Measurements from ENCODE around the gene TEX264.
"Not testable (repeated sequence)": the region's sequence is repeated elsewhere in the genome, so short reads cannot be mapped to it uniquely, and the experiment has no call there.

Gene TEX264

GRCh38 chr3:51670823-51671733 lies at the start of gene TEX264:
TSS of gene TEX264 (plus strand) at chr3:51671252. CDS start at chr3:51674305, 3,053 bp downstream.
- FAIRE-seq: peak; percentile 85

GRCh38 chr3:51622413-51622812 lies 48.6 kb upstream of the TEX264 start:
- no peak for DNase-seq (ENCODE audit: insufficient read length, low spot score)
- no peak for FAIRE-seq

More at GRCh38 chr3:51670823-51671733, at the start of gene TEX264:
- peak; percentile 92 for DNase-seq (ENCODE audit: insufficient read length, low spot score)

- no peak for DNase-seq (ENCODE audit: insufficient read length, low spot score)
Observed at GRCh38 chr3:51622868-51623267, 48.2 kb upstream of the TEX264 start.

GRCh38 chr3:51630513-51630912 lies 40.5 kb upstream of the TEX264 start:
- FAIRE-seq (no peak), DNase-seq (ENCODE audit: insufficient read length, low spot score) (no peak)

More at GRCh38 chr3:51622868-51623267, 48.2 kb upstream of the TEX264 start:
- FAIRE-seq: no peak

- FAIRE-seq: no peak
Observed at GRCh38 chr3:51637144-51637940, 33.7 kb upstream of the TEX264 start.

GRCh38 chr3:51637941-51638471 lies 33.0 kb upstream of the TEX264 start:
- FAIRE-seq (peak; percentile 80), DNase-seq (ENCODE audit: insufficient read length, low spot score) (peak; percentile 45)

More at GRCh38 chr3:51637144-51637940, 33.7 kb upstream of the TEX264 start:
- no peak for DNase-seq (ENCODE audit: insufficient read length, low spot score)

- DNase-seq (ENCODE audit: insufficient read length, low spot score) (no peak), FAIRE-seq (no peak)
Observed at GRCh38 chr3:51642462-51642861, 28.6 kb upstream of the TEX264 start.

- FAIRE-seq (no peak), DNase-seq (ENCODE audit: insufficient read length, low spot score) (no peak)
Observed at GRCh38 chr3:51646091-51646490, 25.0 kb upstream of the TEX264 start.

GRCh38 chr3:51652103-51652502 lies 18.9 kb upstream of the TEX264 start:
- not testable (repeated sequence) for FAIRE-seq; DNase-seq (ENCODE audit: insufficient read length, low spot score)

- FAIRE-seq; DNase-seq (ENCODE audit: insufficient read length, low spot score): not testable (repeated sequence)
Observed at GRCh38 chr3:51653409-51653808, 17.6 kb upstream of the TEX264 start.

- no peak for FAIRE-seq
- no peak for DNase-seq (ENCODE audit: insufficient read length, low spot score)
Observed at GRCh38 chr3:51657234-51657633, 13.8 kb upstream of the TEX264 start.

- DNase-seq (ENCODE audit: insufficient read length, low spot score): no peak
Observed at GRCh38 chr3:51659942-51660341, 11.1 kb upstream of the TEX264 start.

GRCh38 chr3:51662456-51662855 lies 8.6 kb upstream of the TEX264 start:
- no peak for DNase-seq (ENCODE audit: insufficient read length, low spot score)
- no peak for FAIRE-seq

More at GRCh38 chr3:51659942-51660341, 11.1 kb upstream of the TEX264 start:
- no peak for FAIRE-seq

- no peak for DNase-seq (ENCODE audit: insufficient read length, low spot score)
- FAIRE-seq: peak; percentile 4
Observed at GRCh38 chr3:51668756-51669155, 2.3 kb upstream of the TEX264 start.

- peak; percentile 90 for FAIRE-seq
Observed at GRCh38 chr3:51669241-51670052, 1.6 kb upstream of the TEX264 start.

GRCh38 chr3:51670053-51670822 lies 814 bp upstream of the TEX264 start:
- FAIRE-seq: no peak
- DNase-seq (ENCODE audit: insufficient read length, low spot score): no peak

More at GRCh38 chr3:51669241-51670052, 1.6 kb upstream of the TEX264 start:
- DNase-seq (ENCODE audit: insufficient read length, low spot score): peak; percentile 62

- peak; percentile 83 for FAIRE-seq
- DNase-seq (ENCODE audit: insufficient read length, low spot score): peak; percentile 53
Observed at GRCh38 chr3:51671734-51672475, 853 bp downstream of the TEX264 start.

- FAIRE-seq (no peak), DNase-seq (ENCODE audit: insufficient read length, low spot score) (no peak)
Observed at GRCh38 chr3:51673181-51673801, 2.2 kb downstream of the TEX264 start.

Data from GM19239 (cell line).